EH (cell line): ENCODE measurements around the gene HACE1.

Experiments used
- DNase-seq: peaks from one replicate; pipeline ENCODE4 v3.0.0-alpha.2; 2015; ENCODE audit warnings: low read depth

Gene HACE1

DNA sequence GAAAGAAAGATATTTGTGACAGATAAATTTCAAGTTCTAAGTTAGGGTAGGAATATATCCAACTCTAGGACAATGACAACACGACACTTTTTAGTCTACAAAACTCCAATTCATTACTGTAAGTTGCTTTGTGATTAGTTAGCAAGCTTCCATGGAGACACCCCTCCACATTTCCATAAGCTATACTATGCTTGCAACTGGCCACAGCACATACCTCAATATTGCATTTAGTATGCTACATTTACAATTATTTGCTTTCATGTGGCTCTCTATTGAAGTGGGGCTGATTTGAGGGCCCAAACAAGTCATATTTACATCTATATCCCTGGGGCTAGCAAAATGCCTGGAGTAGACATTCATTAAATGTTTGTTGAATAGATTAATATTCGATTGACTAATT lies 129.3 kb downstream of the HACE1 start:
- no peak for DNase-seq

DNA sequence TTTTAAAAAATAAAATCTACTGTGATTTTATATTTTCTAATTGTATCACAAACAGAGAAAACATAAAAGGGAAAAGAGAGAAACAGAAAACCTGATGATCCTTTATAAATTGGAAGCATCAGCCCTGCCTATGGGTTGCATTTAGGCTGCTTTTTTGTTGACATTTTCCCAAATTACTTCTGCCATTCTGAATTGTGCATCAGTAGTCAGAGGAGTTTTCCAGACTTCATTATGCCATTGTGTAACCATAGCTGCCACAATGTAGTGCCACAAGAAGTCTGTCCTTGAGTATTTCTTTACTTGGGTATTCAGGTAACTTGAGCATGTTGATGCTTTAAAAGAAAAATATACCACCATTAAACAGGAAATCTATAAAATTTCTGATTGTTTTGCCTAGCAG lies 130.3 kb downstream of the HACE1 start:
- DNase-seq = no peak

- peak; percentile 68 for DNase-seq
These were observed 131.3 kb downstream of the HACE1 start for GRCh38 chr6:104728448-104728847.

DNA sequence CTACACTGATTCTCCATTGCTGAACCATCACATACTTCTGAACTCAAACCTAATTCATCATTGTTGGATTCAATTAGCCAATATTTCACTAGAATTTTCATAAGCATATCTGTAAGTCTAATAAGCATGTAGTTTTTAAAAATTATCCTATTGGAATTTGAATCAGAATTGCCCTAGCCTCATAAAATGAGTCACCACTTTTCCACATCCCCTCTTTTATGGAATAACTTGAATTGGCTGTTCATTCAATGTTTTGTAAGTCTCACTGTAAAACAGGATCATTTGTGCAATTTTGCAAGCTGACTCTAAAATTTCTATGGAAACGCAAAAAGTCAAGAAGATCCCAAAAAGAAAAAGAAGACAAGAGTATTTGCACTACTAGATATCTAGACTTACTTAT lies 141.0 kb downstream of the HACE1 start:
- DNase-seq = peak; percentile 35

GRCh38 chr6:104716858-104717257 lies 142.9 kb downstream of the HACE1 start:
- no peak for DNase-seq

DNA sequence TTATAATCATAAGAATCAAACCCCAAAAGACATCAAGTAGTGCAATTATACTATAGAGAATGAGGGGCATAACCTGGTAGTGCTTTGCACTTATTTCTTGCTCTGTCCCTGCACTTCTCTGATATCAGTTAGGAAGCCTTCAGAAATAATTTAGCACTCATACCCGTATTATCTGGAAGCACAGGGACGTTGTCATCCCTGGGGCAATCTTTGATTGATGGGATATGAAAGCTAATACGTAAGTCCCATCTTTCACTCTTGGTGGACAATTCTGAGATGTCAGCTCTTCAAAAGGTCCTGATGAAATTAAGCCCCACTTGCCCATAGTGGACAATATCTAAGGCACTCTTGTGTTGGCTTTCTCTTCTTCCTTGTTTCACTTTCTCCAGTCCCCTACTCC lies 144.9 kb downstream of the HACE1 start:
- DNase-seq = no peak

DNA sequence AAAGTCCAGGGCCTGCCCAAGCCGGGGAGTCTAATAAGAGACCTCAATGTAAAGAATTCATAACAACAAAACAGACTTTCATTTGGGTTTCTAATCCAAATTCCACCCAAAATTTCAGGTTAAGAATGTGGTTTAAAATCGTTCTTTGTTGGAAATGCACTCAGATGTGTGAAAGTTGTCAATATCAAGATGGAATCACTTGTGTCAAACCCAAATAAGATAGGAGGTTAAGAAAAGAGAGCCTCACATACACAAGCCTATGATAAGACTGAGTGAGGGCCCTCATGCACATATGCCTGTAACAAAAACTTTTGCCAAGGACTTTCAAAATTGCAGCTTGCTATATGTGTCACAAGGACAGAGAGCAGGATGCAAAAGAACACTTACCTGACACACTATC lies 145.7 kb downstream of the HACE1 start:
- DNase-seq = no peak

GRCh38 chr6:104711371-104711770 lies 148.3 kb downstream of the HACE1 start:
- DNase-seq = peak; percentile 82

- DNase-seq = peak; percentile 45
These were observed 149.0 kb downstream of the HACE1 start for GRCh38 chr6:104710543-104711335.

DNA sequence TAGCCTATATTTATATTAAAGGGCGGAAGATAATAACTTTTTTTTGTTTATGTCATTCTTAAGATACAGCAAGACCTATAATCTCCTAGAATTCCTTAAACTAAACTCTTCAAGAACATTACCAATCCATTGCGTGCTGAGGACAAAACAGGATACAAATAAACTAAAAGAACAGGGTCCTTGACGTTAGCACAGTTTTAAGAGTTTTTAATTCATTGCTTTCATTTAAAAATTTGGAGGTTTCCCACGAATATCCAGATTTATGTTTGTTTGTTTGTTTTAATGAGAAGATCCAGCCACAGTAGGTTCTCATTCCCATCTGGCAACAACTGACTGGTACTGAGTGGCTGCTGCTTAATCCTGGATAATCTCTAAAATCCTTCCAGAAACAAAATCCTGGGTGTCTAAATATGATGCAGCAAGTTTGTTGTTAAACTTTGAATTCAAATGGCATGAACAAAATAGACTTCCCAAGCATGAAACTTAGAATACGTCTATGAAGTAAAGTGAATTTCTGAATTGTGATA lies 153.7 kb downstream of the HACE1 start:
- DNase-seq = no peak

DNA sequence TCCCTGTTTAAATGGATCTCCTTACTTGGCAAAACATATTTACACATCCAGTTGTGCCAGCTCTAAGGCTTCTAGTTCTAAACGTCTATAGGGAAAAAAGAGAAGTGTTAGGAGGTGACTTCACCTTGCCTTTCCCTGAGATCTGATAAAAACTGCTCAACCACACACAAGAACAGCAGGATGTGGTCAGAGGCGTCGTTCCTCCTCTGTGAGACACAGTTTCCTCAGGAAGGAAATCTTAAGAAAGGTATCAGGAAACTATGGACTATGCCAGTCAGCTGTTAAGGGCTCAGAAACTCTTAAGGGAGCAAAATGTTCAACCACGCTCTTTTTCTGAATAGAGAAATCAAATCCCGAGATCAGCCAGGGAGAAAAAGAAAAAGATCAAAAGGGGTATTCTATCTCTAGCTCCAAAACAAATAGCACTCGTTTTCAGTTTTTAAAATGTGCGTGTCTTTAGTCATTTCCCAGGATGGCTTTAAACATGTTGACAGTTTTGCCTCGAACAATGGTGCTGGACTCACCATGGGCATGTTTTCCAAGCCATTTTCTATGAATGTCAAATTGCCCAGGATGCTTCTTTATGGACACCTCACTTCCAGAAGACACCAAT lies 154.5 kb downstream of the HACE1 start:
- DNase-seq = peak; percentile 66

GRCh38 chr6:104704191-104704590 lies 155.5 kb downstream of the HACE1 start:
- DNase-seq = no peak

- no peak for DNase-seq
These were observed 157.4 kb downstream of the HACE1 start for GRCh38 chr6:104702126-104702841.

GRCh38 chr6:104700371-104701185 lies 159.1 kb downstream of the HACE1 start:
- DNase-seq = no peak

GRCh38 chr6:104699593-104700329 lies 160.0 kb downstream of the HACE1 start:
- DNase-seq = no peak

DNA sequence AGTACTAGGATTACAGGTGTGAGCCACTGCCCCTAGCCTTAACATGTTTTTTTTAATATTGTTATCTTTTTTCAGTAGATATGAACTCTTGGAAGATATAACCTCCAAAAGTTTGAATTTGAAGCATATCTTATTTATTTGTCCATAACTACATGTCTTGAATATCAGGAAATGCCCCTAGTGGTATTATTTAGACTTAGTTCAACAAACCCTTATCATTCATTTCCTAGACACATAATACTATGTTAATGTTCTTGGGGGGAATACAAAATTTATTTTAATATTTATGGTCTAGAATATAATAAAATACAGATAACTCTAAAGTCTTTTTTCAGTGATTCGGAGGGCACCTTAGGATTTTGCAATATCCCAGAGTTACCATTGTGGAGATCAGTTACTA lies 160.7 kb downstream of the HACE1 start:
- no peak for DNase-seq

GRCh38 chr6:104692008-104692407 lies 167.7 kb downstream of the HACE1 start:
- DNase-seq = no peak

DNA sequence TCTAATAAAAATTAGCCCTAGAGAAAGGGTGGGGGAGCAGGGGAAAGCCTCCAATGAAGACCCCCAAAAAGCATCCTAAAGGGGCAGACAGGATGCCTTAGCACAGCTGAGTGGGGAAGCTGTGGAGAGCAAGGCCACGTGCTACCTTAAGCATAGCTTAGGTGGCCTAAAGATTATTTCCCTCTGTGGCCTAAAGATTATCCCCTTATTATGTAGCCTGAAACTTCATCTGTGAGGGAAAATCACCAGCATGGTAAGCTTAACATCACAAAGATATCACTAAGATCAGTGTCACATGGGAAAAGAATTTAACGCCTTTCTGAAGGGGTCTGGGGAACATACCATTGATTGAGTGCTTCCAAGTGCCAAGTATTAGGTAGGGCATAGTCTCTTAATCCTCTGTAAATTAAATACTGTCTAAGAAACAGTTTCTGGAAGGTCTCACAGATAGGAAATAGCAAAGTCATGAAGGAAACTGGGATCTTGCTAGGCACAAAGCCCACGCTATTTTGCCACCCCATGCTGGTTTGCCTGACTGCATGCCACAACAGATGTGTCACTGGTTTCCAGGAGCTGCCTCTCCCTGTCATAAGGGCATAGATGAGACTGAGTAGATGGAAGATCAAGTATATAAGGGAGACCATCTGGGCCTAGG lies 170.0 kb downstream of the HACE1 start:
- DNase-seq = peak; percentile 81

GRCh38 chr6:104688283-104688969 lies 171.3 kb downstream of the HACE1 start:
- DNase-seq = no peak

GRCh38 chr6:104686550-104687175 lies 173.1 kb downstream of the HACE1 start:
- DNase-seq = peak; percentile 25
